Smooth muscle cell (in vitro differentiated cells): Measurements from ENCODE around the gene CIT. TPM values are rescaled to one million over a fixed set of nuclear protein-coding genes. Genes with fewer than 3 reads are reported as not detected.

Experiments used
- DNase-seq: peaks from one replicate; lab custom pipeline; 2025; ENCODE audit not compliant: unreplicated experiment; lab: John Stamatoyannopoulos, UW
- H2AFZ ChIP-seq: fragments of 200-600 bp; sonication (generic); 2 replicates; pipeline ENCODE4 v1.6.0; 2016; ENCODE audit warnings: antibody characterized with exemption, low read depth, mild to moderate bottlenecking
- H3F3A ChIP-seq: fragments of 200-600 bp; sonication (generic); 2 replicates; pipeline ENCODE4 v1.6.0; 2017; ENCODE audit warnings: antibody characterized with exemption, low read depth
- H3K27ac ChIP-seq: fragments of 200-600 bp; sonication (generic); 2 replicates; pipeline ENCODE4 v1.5.1; 2016; ENCODE audit warnings: low read depth, mild to moderate bottlenecking
- H3K27me3 ChIP-seq: fragments of 200-600 bp; sonication (generic); 2 replicates; pipeline ENCODE4 v1.6.1; 2016; ENCODE audit warnings: low read depth, mild to moderate bottlenecking
- H3K36me3 ChIP-seq: fragments of 200-600 bp; sonication (generic); 2 replicates; pipeline ENCODE4 v1.5.1; 2016; ENCODE audit warnings: low read depth
- H3K4me1 ChIP-seq: fragments of 200-600 bp; sonication (generic); 2 replicates; pipeline ENCODE4 v1.5.1; 2016; ENCODE audit warnings: low read depth
- H3K4me2 ChIP-seq: fragments of 200-600 bp; sonication (generic); 2 replicates; pipeline ENCODE4 v1.6.0; 2016; ENCODE audit warnings: mild to moderate bottlenecking
- H3K4me3 ChIP-seq: fragments of 200-600 bp; sonication (generic); 2 replicates; pipeline ENCODE4 v1.5.1; 2016; ENCODE audit warnings: mild to moderate bottlenecking
- H3K79me2 ChIP-seq: fragments of 200-600 bp; sonication (generic); 2 replicates; pipeline ENCODE4 v1.6.0; 2016; ENCODE audit warnings: low read depth, mild to moderate bottlenecking
- H3K9ac ChIP-seq: fragments of 200-600 bp; sonication (generic); 2 replicates; pipeline ENCODE4 v1.6.0; 2016; ENCODE audit warnings: low read depth
- H3K9me3 ChIP-seq: fragments of 200-600 bp; sonication (generic); replicated peaks from 2 replicates; pipeline ENCODE4 v1.5.1; 2016; ENCODE audit warnings: low read depth
- H4K20me1 ChIP-seq: fragments of 200-600 bp; sonication (generic); 2 replicates; pipeline ENCODE4 v1.6.0; 2016; ENCODE audit warnings: low read depth
- CTCF ChIP-seq: fragments of 200-600 bp; sonication (generic); IDR thresholded peaks from 2 replicates; pipeline ENCODE4 v1.5.1; 2017; ENCODE audit warnings: borderline replicate concordance, mild to moderate bottlenecking, antibody characterized with exemption; ENCODE audit not compliant: insufficient read depth, poor library complexity, severe bottlenecking
- WGBS: methylation state at CpG from one replicate; pipeline ENCODE4 v1.1.7; 2016; ENCODE audit warnings: low lambda C conversion rate; 5-methylcytosine and 5-hydroxymethylcytosine counted together
- polyA plus RNA-seq: library from polyadenylated mRNA; unstranded; fragments of >200 nt; fragmentation: Nextera tagmentation; extraction: Ambion mirVana; gene quantifications from 2 replicates; pipeline ENCODE4 v1.2.1, GENCODE V29; 2016
- total RNA-seq: library from RNA; depleted of rRNA; stranded (reverse); fragments of >200 nt; gene quantifications from 2 replicates; pipeline ENCODE4 v1.2.3, GENCODE V29; 2014

CIT gene
- total and polyA plus RNA-seq, 2 experiments from 2014 or later: 3.2 to 9.1 TPM

GRCh38 chr12:119758234-119758633, 118.9 kb downstream of the CIT start:
- TF ChIP-seq CTCF: no peak
- 93% methylated on average over 2 of the region's 2 CpGs for WGBS
- H3K27ac ChIP-seq: no peak overlapping the region
- no peaks in the 10 kb centered on the region for H3K4me1 ChIP-seq
- no peak overlapping the region for H3K4me2 ChIP-seq
- no peak overlapping the region for H3K4me3 ChIP-seq
- no peaks in the 10 kb centered on the region for H3K79me2 ChIP-seq
- H3F3A ChIP-seq: no peaks in the 10 kb centered on the region
- no peak overlapping the region for H2AFZ ChIP-seq
- H3K9me3 ChIP-seq: no peaks in the 10 kb centered on the region
- no peaks in the 10 kb centered on the region for H3K36me3 ChIP-seq
- no peaks in the 10 kb centered on the region for H3K27me3 ChIP-seq
- H4K20me1 ChIP-seq: no peaks in the 10 kb centered on the region
- no peak for DNase-seq
- H3K9ac ChIP-seq: no peak overlapping the region

- H3K27ac ChIP-seq: no peak overlapping the region
- H3K4me1 ChIP-seq: no peaks in the 10 kb centered on the region
- H3K79me2 ChIP-seq: no peaks in the 10 kb centered on the region
- H3K36me3 ChIP-seq: no peaks in the 10 kb centered on the region
- H3K4me3 ChIP-seq: no peak overlapping the region
- H3K9ac ChIP-seq: no peak overlapping the region
- H3K9me3 ChIP-seq: no peaks in the 10 kb centered on the region
- no peaks in the 10 kb centered on the region for H3K27me3 ChIP-seq
- no peak for DNase-seq
- H3K4me2 ChIP-seq: no peak overlapping the region
- H3F3A ChIP-seq: peaks cover 6% of the 10 kb centered on the region
- WGBS: 88% methylated on average over 9 of the region's 9 CpGs
- H4K20me1 ChIP-seq: no peaks in the 10 kb centered on the region
- no peak for TF ChIP-seq CTCF
- H2AFZ ChIP-seq: no peak overlapping the region
These were observed 125.2 kb downstream of the CIT start for GRCh38 chr12:119751961-119752360.

- no peak overlapping the region for H3K9ac ChIP-seq
These were observed 127.5 kb downstream of the CIT start for GRCh38 chr12:119749666-119750065.

More at GRCh38 chr12:119749666-119750065, 127.5 kb downstream of the CIT start:
- Histone ChIP-seq H3K27ac (no peak overlapping the region), H3K4me1 (no peaks in the 10 kb centered on the region), H3K79me2 (no peaks in the 10 kb centered on the region), H3K4me2 (peak overlapping the region; percentile 55), H3K27me3 (no peaks in the 10 kb centered on the region), H2AFZ (no peak overlapping the region), H3K9me3 (peaks cover 6% of the 10 kb centered on the region), H3K4me3 (no peak overlapping the region), H3K36me3 (peaks cover 11% of the 10 kb centered on the region), H3F3A (peaks cover 6% of the 10 kb centered on the region), H4K20me1 (no peaks in the 10 kb centered on the region)
- DNase-seq: no peak
- no peak for TF ChIP-seq CTCF
- 13% methylated on average over 4 of the region's 4 CpGs for WGBS
